Gastrocnemius medialis (tissue), 4 donors: ENCODE results near the gene PRKAG1.

Experiments used
- CTCF ChIP-seq, 5 experiments: fragments of 450-650 bp in 3 of 5; fragments of 200-600 bp in 2 of 5; sonication (generic) in 2 of 5; IDR thresholded peaks in 4 of 5; conservative IDR thresholded peaks in 1 of 5; 1 replicate in 4 of 5; 2 replicates in 1 of 5; pipeline ENCODE4 v1.5.1; 2016 to 2019; ENCODE audit warnings: antibody characterized with exemption in 5 of 5, mild to moderate bottlenecking in 3 of 5, moderate library complexity in 3 of 5
- POLR2A ChIP-seq, 2 donors: fragments of 450-650 bp; IDR thresholded peaks; one replicate each; pipeline ENCODE4 v1.6.1; 2017; ENCODE audit warnings: antibody characterized with exemption in 2 of 2, mild to moderate bottlenecking in 2 of 2, moderate library complexity in 2 of 2

GRCh38 chr12:49060237-49061156, 41.9 kb upstream of the PRKAG1 start, which contains the start of gene KMT2D:
- TF ChIP-seq CTCF (IDR thresholded peaks at IDR 0.05 in 4 of 5, conservative IDR thresholded peaks at IDR 0.05 in 1 of 5) (peak; percentile 36 to 83 (median 63)), POLR2A (IDR thresholded peaks at IDR 0.05) (peak; percentile 69 to 76)
